SH-SY5Y (cell line): ENCODE data around the gene HIP1R.

ENCODE experiments used
- GATA2 ChIP-seq: IDR thresholded peaks from 2 replicates; pipeline ENCODE4 v1.6.1; 2011; ENCODE audit warnings: mild to moderate bottlenecking, low read depth, low read length
- GATA3 ChIP-seq: IDR thresholded peaks from 2 replicates; pipeline ENCODE4 v1.6.1; 2011; ENCODE audit warnings: low read depth, mild to moderate bottlenecking, low read length, moderate library complexity

The HIP1R gene

GRCh38 chr12:122840580-122841513 is 5.6 kb downstream of the HIP1R start:
- TF ChIP-seq GATA2 (no peak), GATA3 (no peak)

GRCh38 chr12:122841544-122842321 is 6.5 kb downstream of the HIP1R start:
- TF ChIP-seq GATA2 (no peak), GATA3 (no peak)

DNA sequence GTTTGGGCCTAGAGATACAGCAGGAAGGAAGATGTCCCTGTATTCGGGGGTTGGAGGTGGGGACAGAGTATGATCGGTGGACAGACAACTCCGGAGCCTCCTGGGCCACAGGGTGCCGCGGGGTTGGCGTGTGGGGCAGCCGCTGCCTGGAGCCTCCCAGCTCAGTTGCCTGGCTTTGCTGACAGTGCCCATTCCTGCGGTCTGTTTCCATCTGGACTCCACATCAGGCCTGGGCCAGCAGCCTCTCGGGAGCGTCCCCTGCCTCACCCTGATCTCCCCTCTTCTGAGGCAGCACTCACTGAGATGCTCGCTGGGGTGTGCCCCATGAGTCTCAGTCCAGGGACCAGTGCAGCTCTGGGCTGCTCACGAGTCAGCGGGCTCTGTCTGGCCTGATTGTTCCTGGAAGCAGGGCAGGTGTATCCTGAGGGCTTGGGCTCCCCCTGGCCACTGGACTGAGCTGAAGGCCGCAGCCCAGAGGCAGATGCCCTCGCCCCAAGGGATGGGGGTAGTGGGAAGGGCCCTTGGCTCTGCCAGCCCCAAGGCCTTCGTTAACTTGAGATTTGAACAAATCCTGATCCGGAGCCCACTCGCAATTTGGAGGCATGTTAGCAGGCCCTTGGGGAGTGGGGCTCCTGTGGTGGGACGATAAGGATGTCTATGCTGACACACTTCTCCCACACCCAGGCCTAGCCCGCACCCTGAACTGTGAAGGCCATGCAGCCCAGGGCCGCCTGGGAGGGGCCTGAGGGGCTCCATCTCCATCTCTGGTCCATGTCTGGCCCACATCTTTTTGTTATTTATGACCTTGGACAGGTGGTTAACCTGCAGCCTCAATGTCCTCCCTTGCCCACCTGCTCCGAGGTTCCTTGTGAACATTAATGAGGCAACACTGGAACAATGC is 7.5 kb downstream of the HIP1R start:
- TF ChIP-seq GATA3 (no peak), GATA2 (no peak)

DNA sequence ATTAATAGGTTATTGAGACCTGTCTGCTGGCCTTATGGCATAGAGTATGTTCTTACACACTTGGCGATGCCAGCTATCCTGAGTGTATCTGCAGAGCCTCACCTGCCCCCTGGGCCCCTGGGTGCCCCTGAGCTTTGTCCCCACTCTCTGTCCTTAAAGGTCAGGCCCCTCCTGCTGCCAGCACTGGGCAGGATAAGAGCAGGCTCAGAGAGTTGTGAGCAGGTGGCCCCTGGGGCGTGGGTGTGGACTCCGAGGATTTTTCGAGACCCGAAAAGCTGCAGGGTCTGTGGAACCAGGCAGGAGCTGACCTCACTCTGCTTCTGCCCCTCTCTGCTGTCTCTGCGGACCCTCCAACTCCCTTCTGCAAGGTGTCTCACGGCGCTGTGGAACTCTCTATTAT is 8.2 kb downstream of the HIP1R start:
- TF ChIP-seq GATA3 (no peak), GATA2 (no peak)

- TF ChIP-seq GATA3: no peak
- no peak for TF ChIP-seq GATA2
Measured at GRCh38 chr12:122844366-122844971, 9.2 kb downstream of the HIP1R start.

DNA sequence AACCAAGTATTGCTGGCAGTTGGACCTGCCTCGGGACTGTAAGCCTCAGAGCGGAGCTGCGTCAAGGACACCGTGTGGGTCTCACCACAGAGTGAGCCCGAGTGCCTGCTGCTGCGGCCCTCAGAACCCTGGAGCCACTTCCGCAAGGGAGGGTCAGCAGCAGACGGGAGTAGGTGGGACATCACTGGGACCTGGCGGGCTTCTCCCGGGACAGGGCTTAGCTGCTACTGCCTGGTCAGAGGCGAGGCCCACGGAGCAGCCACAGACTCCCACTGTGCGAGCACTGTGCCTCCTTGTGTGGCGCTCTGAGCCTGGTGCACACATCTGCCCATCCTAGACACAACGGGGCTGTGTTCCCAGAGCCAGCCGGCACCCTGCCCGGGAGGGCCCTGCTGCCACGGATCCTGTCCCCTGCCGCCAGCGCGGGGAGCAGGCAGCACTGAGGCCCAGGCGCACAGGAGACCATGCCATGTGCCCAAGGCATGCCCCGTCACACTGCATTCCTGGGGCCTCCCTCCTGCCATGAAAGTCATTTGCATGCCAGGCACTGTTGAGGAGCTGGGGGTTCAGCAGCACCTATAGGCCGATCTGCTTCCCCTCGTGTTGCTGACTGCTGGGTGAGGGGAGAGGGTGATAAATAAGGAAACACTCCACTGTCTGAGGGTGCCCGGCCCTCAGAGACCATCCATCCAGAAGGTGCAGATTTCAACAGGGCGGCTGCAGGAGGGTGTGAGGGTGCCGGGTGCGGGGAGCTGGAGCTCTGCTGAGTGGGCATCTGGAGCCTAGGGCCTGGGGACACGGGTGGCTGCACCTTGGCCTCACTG is 10.0 kb downstream of the HIP1R start:
- TF ChIP-seq GATA3 (no peak), GATA2 (no peak)

- TF ChIP-seq GATA3: no peak
- TF ChIP-seq GATA2: no peak
Measured at GRCh38 chr12:122845865-122846621, 10.8 kb downstream of the HIP1R start.

DNA sequence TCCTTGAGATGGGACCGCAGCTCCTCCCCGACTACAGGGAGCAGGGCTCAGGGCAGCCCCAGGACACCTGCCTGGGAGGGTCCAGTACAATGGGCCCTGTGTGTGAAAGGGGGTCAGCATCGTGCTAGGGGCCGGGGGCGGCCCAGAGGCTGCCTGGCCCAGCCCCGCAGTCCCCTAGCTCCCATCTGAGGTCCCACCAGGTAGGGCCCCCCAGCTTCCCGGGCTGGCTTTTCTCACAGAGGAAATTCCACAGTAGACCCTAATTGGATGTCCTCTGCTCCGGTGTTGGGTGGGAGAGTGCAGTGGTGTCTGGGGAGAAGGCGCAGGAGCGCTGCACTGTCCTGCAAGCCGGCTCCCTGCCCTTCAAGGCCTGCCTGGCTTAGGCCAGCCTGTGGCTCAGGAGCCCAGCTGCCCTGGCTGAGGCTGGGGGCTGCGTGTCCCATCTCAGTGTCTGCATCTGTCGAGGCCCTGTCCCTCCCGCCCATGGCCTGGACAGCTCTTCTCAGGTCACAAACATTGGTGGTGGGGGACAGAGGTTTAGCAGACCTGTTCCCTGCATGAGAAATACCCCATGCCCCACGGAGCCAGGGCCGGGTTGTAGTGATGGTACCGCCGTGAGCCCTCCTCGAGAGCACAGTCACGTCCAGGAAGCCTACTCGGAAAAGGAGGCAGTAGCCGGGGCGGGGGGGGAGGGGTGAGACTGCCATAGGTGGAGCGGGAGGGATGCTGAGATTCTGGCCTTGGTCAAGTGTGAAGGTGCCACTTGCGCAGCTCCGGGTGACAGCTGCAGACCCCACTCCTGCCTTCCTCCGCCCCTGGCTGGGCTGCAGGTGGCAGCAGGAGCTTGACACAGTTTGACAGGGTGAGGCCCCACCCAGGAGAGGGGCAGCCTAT is 11.6 kb downstream of the HIP1R start:
- TF ChIP-seq GATA3: no peak
- TF ChIP-seq GATA2: no peak

GRCh38 chr12:122847516-122847836 is 12.2 kb downstream of the HIP1R start:
- no peak for TF ChIP-seq GATA2
- no peak for TF ChIP-seq GATA3

- TF ChIP-seq GATA2 (no peak), GATA3 (no peak)
Measured at GRCh38 chr12:122847921-122848421, 12.7 kb downstream of the HIP1R start.
